ENCODE data around the gene ADARB2. TPM values are rescaled to one million over a fixed set of nuclear protein-coding genes. Genes with fewer than 3 reads are reported as not detected.

Gene ADARB2
- total and polyA plus RNA-seq, 2 experiments from 2014 or later, result 2.0 to 5.0 TPM

GRCh38 chr10:1233031-1233430 lies 504.3 kb downstream of the ADARB2 start (continued):
- TF ChIP-seq ZNF462 (CRISPR knock-in tag; IDR thresholded peaks at IDR 0.05), result no peak
- TF ChIP-seq POLR2AphosphoS5 (IDR thresholded peaks at IDR 0.05; ENCODE audit: low read depth), result no peak

GRCh38 chr10:1232164-1232911 lies 505.0 kb downstream of the ADARB2 start:
- Histone ChIP-seq H4K20me1 (replicated peaks; ENCODE audit: insufficient read depth) (no peaks in the 10 kb centered on the region), H3K27me3 (ENCODE audit: insufficient read depth) (no peaks in the 10 kb centered on the region), H3K4me3 (no peak overlapping the region), H3K36me3 (ENCODE audit: insufficient read depth) (no peaks in the 10 kb centered on the region; the same call in 1 of the 2 replicates), H3K4me2 (no peak overlapping the region), H3K4me1 (ENCODE audit: insufficient read depth) (no peaks in the 10 kb centered on the region), H2AFZ (no peak overlapping the region), H3F3A (replicated peaks; ENCODE audit: low read depth) (peaks cover 8% of the 10 kb centered on the region), H3K27ac (ENCODE audit: low read depth) (no peak overlapping the region), H3K9me2 (ENCODE audit: insufficient read depth) (no peaks in the 10 kb centered on the region), H3K79me2 (replicated peaks; ENCODE audit: insufficient read depth) (no peaks in the 10 kb centered on the region)
- H3K36me3 Mint-ChIP-seq (ENCODE audit: low read depth), result peaks cover 19% of the 10 kb centered on the region
- DNase-seq (ENCODE audit: low spot score) (no peak), ATAC-seq (no peak)
- no peak overlapping the region for H3K27ac Mint-ChIP-seq
- H3K4me1 Mint-ChIP-seq, result peaks cover 9% of the 10 kb centered on the region; the same call in 2 of the 3 replicates
- H3K4me3 Mint-ChIP-seq, result no peak overlapping the region
- peaks cover 4% of the 10 kb centered on the region; the same call in 2 of the 3 replicates for H3K9me3 Mint-ChIP-seq
- H3K27me3 Mint-ChIP-seq (ENCODE audit: insufficient read depth, low read depth, poor library complexity), result peaks cover 10% of the 10 kb centered on the region
- TF ChIP-seq REST (IDR thresholded peaks at IDR 0.05; ENCODE audit: unreplicated experiment) (no peak), JUNB (IDR thresholded peaks at IDR 0.05; ENCODE audit: unreplicated experiment) (no peak), ZNF114 (CRISPR knock-in tag; IDR thresholded peaks at IDR 0.05) (no peak), STAT1 (IDR thresholded peaks at IDR 0.05; ENCODE audit: unreplicated experiment) (no peak), EZH2phosphoT487 (IDR thresholded peaks at IDR 0.05; ENCODE audit: unreplicated experiment) (no peak), ETS1 (IDR thresholded peaks at IDR 0.05) (no peak), NANOG (IDR thresholded peaks at IDR 0.05; ENCODE audit: borderline replicate concordance) (no peak)
